GM12878 (cell line): ENCODE data around the gene SCN8A. TPM values are rescaled to one million over a fixed set of nuclear protein-coding genes. Genes with fewer than 3 reads are reported as not detected.

Experiments
- ATAC-seq: fragments of 200-7000 bp; cut with Tn5 transposase; 3 replicates; pipeline ENCODE4 v1.9.1; 2020; ENCODE audit warnings: mild to moderate bottlenecking, moderate library complexity
- BruUV-seq: library from RNA; stranded (reverse); fragments of 400-500 nt; replicated peaks from 2 replicates; lab custom pipeline; 2021; lab: Mats Ljungman, UMichigan
- CTCF ChIA-PET: fragments of 300-600 bp; sonication (Branson Sonifier 250); formaldehyde crosslinking; extraction: SDS; loops from one replicate; lab custom pipeline; 2021; ENCODE audit warnings: inconsistent platforms; lab: Yijun Ruan, JAX
- POLR2A ChIA-PET: fragments of 350-600 bp; formaldehyde crosslinking; extraction: SDS; loops from one replicate; lab custom pipeline; 2021; ENCODE audit warnings: inconsistent platforms; lab: Charles Lee
- RAD21 ChIA-PET: fragments of 300-600 bp; sonication (Branson Sonifier 250); formaldehyde crosslinking; loops from one replicate; lab custom pipeline; 2023; ENCODE audit warnings: antibody characterized with exemption; ENCODE audit not compliant: unreplicated experiment; lab: Charles Lee
- SMC1A ChIA-PET: fragments of 300-600 bp; sonication (Branson Sonifier 250); formaldehyde crosslinking; loops from one replicate; lab custom pipeline; 2023; ENCODE audit not compliant: unreplicated experiment, uncharacterized antibody; lab: Charles Lee
- DNase-seq: peaks from one replicate; pipeline ENCODE4 v3.0.0-alpha.2; 2011; ENCODE audit warnings: low read depth, low spot score
- FAIRE-seq: peaks from 3 replicates; lab custom pipeline; 2011; peaks lifted over from hg19 to GRCh38; lab: Jason Lieb, UNC
- H2AFZ ChIP-seq: 2 replicates; pipeline ENCODE4 v1.6.0; 2011; ENCODE audit warnings: low read depth, low read length, control low read depth; ENCODE audit not compliant: control insufficient read depth
- H3K27ac ChIP-seq: 2 replicates; pipeline ENCODE4 v1.5.1; 2011; ENCODE audit warnings: control low read depth; ENCODE audit not compliant: control insufficient read depth, insufficient read depth
- H3K27me3 ChIP-seq, 2 experiments: replicated peaks in 1 of 2; 2 replicates each; pipeline versions ENCODE4 v1.6.0 to v1.6.1; 2011; ENCODE audit warnings: low read length in 1 of 2; ENCODE audit not compliant: control insufficient read depth in 2 of 2, insufficient read depth in 2 of 2
- H3K36me3 ChIP-seq, 2 experiments: 2 replicates each; pipeline ENCODE4 v1.5.1; 2011; ENCODE audit warnings: low read length in 1 of 2; ENCODE audit not compliant: control insufficient read depth in 2 of 2, insufficient read depth in 2 of 2
- H3K4me1 ChIP-seq: 2 replicates; pipeline ENCODE4 v1.6.1; 2011; ENCODE audit warnings: mild to moderate bottlenecking, low read length, moderate library complexity, mixed read lengths; ENCODE audit not compliant: control insufficient read depth, insufficient read depth
- H3K4me2 ChIP-seq: 2 replicates; pipeline ENCODE4 v1.6.0; 2011; ENCODE audit warnings: control low read depth; ENCODE audit not compliant: control insufficient read depth, insufficient read depth
- H3K4me3 ChIP-seq: fragments of 200-600 bp; sonication (generic); 2 replicates; pipeline ENCODE4 v1.5.1; 2016
- H3K79me2 ChIP-seq: 2 replicates; pipeline ENCODE4 v1.6.0; 2011; ENCODE audit warnings: low read length; ENCODE audit not compliant: control insufficient read depth, insufficient read depth
- H3K9ac ChIP-seq: 2 replicates; pipeline ENCODE4 v1.8.0; 2011; ENCODE audit warnings: low read length, control low read depth, mixed read lengths; ENCODE audit not compliant: control insufficient read depth, insufficient read depth
- H3K9me3 ChIP-seq: replicated peaks from 3 replicates; pipeline ENCODE4 v1.5.1; 2011; ENCODE audit warnings: mild to moderate bottlenecking, low read length; ENCODE audit not compliant: control insufficient read depth, insufficient read depth
- H4K20me1 ChIP-seq: 2 replicates; pipeline ENCODE4 v1.6.0; 2011; ENCODE audit not compliant: control insufficient read depth, insufficient read depth
- ASH2L ChIP-seq: fragments of 300-600, 200-600 bp; sonication (generic); IDR thresholded peaks from 2 replicates; pipeline ENCODE4 v1.6.1; 2017; ENCODE audit warnings: low read depth, mild to moderate bottlenecking, borderline replicate concordance
- CUX1 ChIP-seq: IDR thresholded peaks from 2 replicates; pipeline ENCODE4 v1.6.1; 2012; ENCODE audit warnings: improper control_type of control experiment, low read depth, low read length; ENCODE audit not compliant: insufficient replicate concordance
- HDAC6 ChIP-seq: fragments of 200-600 bp; sonication (generic); IDR thresholded peaks from one replicate; pipeline ENCODE4 v1.8.0; 2017; ENCODE audit warnings: antibody characterized with exemption; ENCODE audit not compliant: unreplicated experiment
- NR2C1 ChIP-seq: fragments of 450-650 bp; IDR thresholded peaks from 2 replicates; pipeline ENCODE4 v1.6.1; 2017; ENCODE audit warnings: antibody characterized with exemption, mild to moderate bottlenecking, moderate library complexity
- PAX5 ChIP-seq: IDR thresholded peaks from 2 replicates; pipeline ENCODE4 v1.6.1; 2011; ENCODE audit warnings: low read depth, low read length, borderline replicate concordance
- PBX3 ChIP-seq: IDR thresholded peaks from 2 replicates; pipeline ENCODE4 v1.6.1; 2011; ENCODE audit warnings: mild to moderate bottlenecking, low read depth, low read length, moderate library complexity; ENCODE audit not compliant: insufficient replicate concordance
- PRDM15 ChIP-seq: fragments of 450-650 bp; formaldehyde crosslinking; IDR thresholded peaks from 2 replicates; pipeline ENCODE4 v1.4.0; 2020; ENCODE audit warnings: mild to moderate bottlenecking, moderate library complexity
- RAD21 ChIP-seq: IDR thresholded peaks from 2 replicates; pipeline ENCODE4 v1.6.1; 2011; ENCODE audit warnings: mild to moderate bottlenecking, low read depth, low read length, moderate library complexity; ENCODE audit not compliant: insufficient read depth
- RELB ChIP-seq: fragments of 450-650 bp; IDR thresholded peaks from 2 replicates; pipeline ENCODE4 v1.6.1; 2017; ENCODE audit warnings: low read depth, mild to moderate bottlenecking, moderate library complexity
- SIN3A ChIP-seq: IDR thresholded peaks from 2 replicates; pipeline ENCODE4 v1.6.1; 2012; ENCODE audit warnings: low read depth, low read length, improper control_type of control experiment
- STAT1 ChIP-seq: fragments of 450-650 bp; conservative IDR thresholded peaks from 2 replicates; pipeline ENCODE4 v1.6.1; 2014; ENCODE audit warnings: antibody characterized with exemption, mild to moderate bottlenecking
- ZNF384 ChIP-seq: IDR thresholded peaks from 2 replicates; pipeline ENCODE4 v1.6.1; 2012; ENCODE audit warnings: low read depth, mild to moderate bottlenecking, low read length, improper control_type of control experiment, borderline replicate concordance
- WGBS: methylation state at CpG from one replicate; pipeline ENCODE4 v1.1.6; 2016; ENCODE audit warnings: low lambda C conversion rate; ENCODE audit not compliant: insufficient replicate concordance, insufficient coverage; ENCODE audit errors: missing lambda C conversion rate; 5-methylcytosine and 5-hydroxymethylcytosine counted together
- in situ Hi-C: fragments of 300-500 bp; cut with MboI; formaldehyde crosslinking; loops from 9 replicates; pipeline ENCODE4 v1.14.3; 2018; ENCODE audit warnings: mixed read lengths
- intact Hi-C: fragments of 100-400 bp; cut with micrococcal nuclease; formaldehyde crosslinking; loops from one replicate; pipeline ENCODE4 v1.14.2; 2022; ENCODE audit not compliant: unreplicated experiment
- polyA plus RNA-seq, 11 experiments: library from polyadenylated mRNA; depleted of rRNA in 4 of 11; unstranded in 6 of 11; stranded (reverse) in 5 of 11; fragments of >200 nt; fragmentation: Nextera tagmentation in 4 of 11; fragmentation: Illumina TruSeq in 1 of 11; extraction: Ambion mirVana in 4 of 11; extraction: Trizol in 1 of 11; gene quantifications; 1 replicate in 1 of 11; 2 replicates in 10 of 11; pipeline versions ENCODE4 v1.2.1 to v1.2.3, GENCODE V29; 2011 to 2016; ENCODE audit warnings: inconsistent platforms in 2 of 11, missing spikeins in 2 of 11, low read depth in 1 of 11
- total RNA-seq, 4 experiments: library from RNA; depleted of rRNA in 3 of 4; stranded (reverse); fragments of >200 nt in 3 of 4; fragmentation: Illumina TruSeq in 1 of 4; extraction: Trizol in 1 of 4; gene quantifications; 2 replicates each; pipeline versions ENCODE4 v1.2.1 to v1.2.3, GENCODE V29; 2013 to 2021

Gene SCN8A
- total and polyA plus RNA-seq, 10 of the 15 experiments (the other 5 are each of a cell fraction or from before 2014, with no cell fraction given) = 0.02 to 0.23 (median 0.06) TPM; not detected in 2

GRCh38 chr12:51838036-51838435, 247.0 kb downstream of the SCN8A start:
- RAD21 ChIA-PET = no interaction called here
- WGBS = 10% methylated on average over 4 of the region's 4 CpGs
- CTCF ChIA-PET = interaction anchor here (0.6 kb wide), 1 partner anchor 1043 kb away, joined by 3 read pairs; no protein-coding TSS in a partner anchor
- in situ Hi-C loops = no loop called here
- SMC1A ChIA-PET = no interaction called here
- H3K9me3 ChIP-seq = no peaks in the 10 kb centered on the region
- no TSS peak for BruUV-seq
- intact Hi-C loops = no loop called here
- H3K4me2 ChIP-seq = no peak overlapping the region
- H3K36me3 ChIP-seq = no peaks in the 10 kb centered on the region
- H3K27me3 ChIP-seq = peaks cover 6 to 11% of the 10 kb centered on the region in 2 experiments; a peak in 3 of 4 replicates
- POLR2A ChIA-PET = no interaction called here
- no peak overlapping the region for H2AFZ ChIP-seq
- H4K20me1 ChIP-seq = no peaks in the 10 kb centered on the region; the same call in 1 of the 2 replicates
- no peak overlapping the region for H3K9ac ChIP-seq
- no peaks in the 10 kb centered on the region for H3K79me2 ChIP-seq
- FAIRE-seq = no peak
- H3K4me1 ChIP-seq = no peaks in the 10 kb centered on the region
- H3K27ac ChIP-seq = no peak overlapping the region
- DNase-seq = no peak
- H3K4me3 ChIP-seq = no peak overlapping the region
- no peak for ATAC-seq
- no peak for TF ChIP-seq RELB
- no peak for TF ChIP-seq STAT1
- TF ChIP-seq CUX1 = no peak
- TF ChIP-seq PRDM15 = no peak
- no peak for TF ChIP-seq ZNF384
- TF ChIP-seq RAD21 = no peak
- TF ChIP-seq HDAC6 = no peak
- no peak for TF ChIP-seq SIN3A
- no peak for TF ChIP-seq PAX5
- TF ChIP-seq ASH2L = no peak
- TF ChIP-seq NR2C1 = no peak
- no peak for TF ChIP-seq PBX3
